Measurements from ENCODE around the gene VAV3.

Gene VAV3

GRCh38 chr1:107820801-107821200 lies 144.2 kb downstream of the VAV3 start:
- Histone ChIP-seq H3K79me2 (ENCODE audit: control insufficient read depth, insufficient read depth, low read length, unreplicated experiment) (no peaks in the 10 kb centered on the region), H2AFZ (ENCODE audit: low read length, unreplicated experiment) (no peak overlapping the region), H3K36me3 (ENCODE audit: insufficient read depth, low read length) (no peaks in the 10 kb centered on the region), H3K4me3 (ENCODE audit: low read depth, low read length) (no peak overlapping the region), H3K27me3 (ENCODE audit: insufficient read depth, low read length) (peaks cover 9% of the 10 kb centered on the region; the same call in 1 of the 2 replicates), H3K4me1 (ENCODE audit: control insufficient read depth, insufficient read depth, low read length, unreplicated experiment) (no peaks in the 10 kb centered on the region), H3K27ac (ENCODE audit: low read depth, low read length) (no peak overlapping the region)

- H3K27ac ChIP-seq (ENCODE audit: low read depth, low read length), result no peak overlapping the region
- no peaks in the 10 kb centered on the region for H3K4me1 ChIP-seq (ENCODE audit: control insufficient read depth, insufficient read depth, low read length, unreplicated experiment)
- H3K79me2 ChIP-seq (ENCODE audit: control insufficient read depth, insufficient read depth, low read length, unreplicated experiment), result no peaks in the 10 kb centered on the region
- H3K4me3 ChIP-seq (ENCODE audit: low read depth, low read length), result no peak overlapping the region
- H3K27me3 ChIP-seq (ENCODE audit: insufficient read depth, low read length), result peaks cover 13% of the 10 kb centered on the region
- no peak overlapping the region for H2AFZ ChIP-seq (ENCODE audit: low read length, unreplicated experiment)
- no peaks in the 10 kb centered on the region for H3K36me3 ChIP-seq (ENCODE audit: insufficient read depth, low read length)
Measured at GRCh38 chr1:107817935-107818334, 147.0 kb downstream of the VAV3 start.

GRCh38 chr1:107817206-107817605 lies 147.8 kb downstream of the VAV3 start:
- Histone ChIP-seq H2AFZ (ENCODE audit: low read length, unreplicated experiment) (no peak overlapping the region), H3K27me3 (ENCODE audit: insufficient read depth, low read length) (peaks cover 13% of the 10 kb centered on the region), H3K36me3 (ENCODE audit: insufficient read depth, low read length) (no peaks in the 10 kb centered on the region), H3K4me1 (ENCODE audit: control insufficient read depth, insufficient read depth, low read length, unreplicated experiment) (no peaks in the 10 kb centered on the region), H3K79me2 (ENCODE audit: control insufficient read depth, insufficient read depth, low read length, unreplicated experiment) (no peaks in the 10 kb centered on the region), H3K27ac (ENCODE audit: low read depth, low read length) (no peak overlapping the region), H3K4me3 (ENCODE audit: low read depth, low read length) (no peak overlapping the region)

GRCh38 chr1:107810291-107810951 lies 154.6 kb downstream of the VAV3 start:
- no peak overlapping the region for H3K4me3 ChIP-seq (ENCODE audit: low read depth, low read length)
- no peaks in the 10 kb centered on the region for H3K4me1 ChIP-seq (ENCODE audit: control insufficient read depth, insufficient read depth, low read length, unreplicated experiment)
- no peaks in the 10 kb centered on the region for H3K79me2 ChIP-seq (ENCODE audit: control insufficient read depth, insufficient read depth, low read length, unreplicated experiment)
- H2AFZ ChIP-seq (ENCODE audit: low read length, unreplicated experiment), result no peak overlapping the region
- no peaks in the 10 kb centered on the region for H3K36me3 ChIP-seq (ENCODE audit: insufficient read depth, low read length)
- no peak overlapping the region for H3K27ac ChIP-seq (ENCODE audit: low read depth, low read length)
- H3K27me3 ChIP-seq (ENCODE audit: insufficient read depth, low read length), result peaks cover 53% of the 10 kb centered on the region

GRCh38 chr1:107807855-107808254 lies 157.1 kb downstream of the VAV3 start:
- Histone ChIP-seq H3K27me3 (ENCODE audit: insufficient read depth, low read length) (peaks cover 59% of the 10 kb centered on the region), H3K27ac (ENCODE audit: low read depth, low read length) (no peak overlapping the region), H3K4me3 (ENCODE audit: low read depth, low read length) (no peak overlapping the region), H3K79me2 (ENCODE audit: control insufficient read depth, insufficient read depth, low read length, unreplicated experiment) (no peaks in the 10 kb centered on the region), H3K4me1 (ENCODE audit: control insufficient read depth, insufficient read depth, low read length, unreplicated experiment) (no peaks in the 10 kb centered on the region), H3K36me3 (ENCODE audit: insufficient read depth, low read length) (no peaks in the 10 kb centered on the region), H2AFZ (ENCODE audit: low read length, unreplicated experiment) (no peak overlapping the region)

- H3K4me3 ChIP-seq (ENCODE audit: low read depth, low read length), result no peak overlapping the region
- no peaks in the 10 kb centered on the region for H3K4me1 ChIP-seq (ENCODE audit: control insufficient read depth, insufficient read depth, low read length, unreplicated experiment)
- no peaks in the 10 kb centered on the region for H3K36me3 ChIP-seq (ENCODE audit: insufficient read depth, low read length)
- no peak overlapping the region for H3K27ac ChIP-seq (ENCODE audit: low read depth, low read length)
- no peak overlapping the region for H2AFZ ChIP-seq (ENCODE audit: low read length, unreplicated experiment)
- H3K27me3 ChIP-seq (ENCODE audit: insufficient read depth, low read length), result peaks cover 59% of the 10 kb centered on the region
- no peaks in the 10 kb centered on the region for H3K79me2 ChIP-seq (ENCODE audit: control insufficient read depth, insufficient read depth, low read length, unreplicated experiment)
Measured at GRCh38 chr1:107807405-107807804, 157.6 kb downstream of the VAV3 start.

- H3K79me2 ChIP-seq (ENCODE audit: control insufficient read depth, insufficient read depth, low read length, unreplicated experiment), result no peaks in the 10 kb centered on the region
- H3K4me1 ChIP-seq (ENCODE audit: control insufficient read depth, insufficient read depth, low read length, unreplicated experiment), result no peaks in the 10 kb centered on the region
- no peak overlapping the region for H2AFZ ChIP-seq (ENCODE audit: low read length, unreplicated experiment)
- no peak overlapping the region for H3K4me3 ChIP-seq (ENCODE audit: low read depth, low read length)
- H3K27me3 ChIP-seq (ENCODE audit: insufficient read depth, low read length), result peaks cover 59% of the 10 kb centered on the region
- no peaks in the 10 kb centered on the region for H3K36me3 ChIP-seq (ENCODE audit: insufficient read depth, low read length)
- no peak overlapping the region for H3K27ac ChIP-seq (ENCODE audit: low read depth, low read length)
Measured at GRCh38 chr1:107806902-107807301, 158.1 kb downstream of the VAV3 start.

- Histone ChIP-seq H3K4me1 (ENCODE audit: control insufficient read depth, insufficient read depth, low read length, unreplicated experiment) (no peaks in the 10 kb centered on the region), H3K4me3 (ENCODE audit: low read depth, low read length) (no peak overlapping the region), H3K36me3 (ENCODE audit: insufficient read depth, low read length) (no peaks in the 10 kb centered on the region), H2AFZ (ENCODE audit: low read length, unreplicated experiment) (no peak overlapping the region), H3K79me2 (ENCODE audit: control insufficient read depth, insufficient read depth, low read length, unreplicated experiment) (no peaks in the 10 kb centered on the region), H3K27ac (ENCODE audit: low read depth, low read length) (no peak overlapping the region), H3K27me3 (ENCODE audit: insufficient read depth, low read length) (peaks cover 39% of the 10 kb centered on the region)
Measured at GRCh38 chr1:107804741-107805140, 160.2 kb downstream of the VAV3 start.

GRCh38 chr1:107804134-107804533 lies 160.8 kb downstream of the VAV3 start:
- Histone ChIP-seq H3K36me3 (ENCODE audit: insufficient read depth, low read length) (no peaks in the 10 kb centered on the region), H2AFZ (ENCODE audit: low read length, unreplicated experiment) (no peak overlapping the region), H3K79me2 (ENCODE audit: control insufficient read depth, insufficient read depth, low read length, unreplicated experiment) (no peaks in the 10 kb centered on the region), H3K4me1 (ENCODE audit: control insufficient read depth, insufficient read depth, low read length, unreplicated experiment) (no peaks in the 10 kb centered on the region), H3K4me3 (ENCODE audit: low read depth, low read length) (no peak overlapping the region), H3K27ac (ENCODE audit: low read depth, low read length) (no peak overlapping the region), H3K27me3 (ENCODE audit: insufficient read depth, low read length) (peaks cover 35% of the 10 kb centered on the region)

- Histone ChIP-seq H3K27ac (ENCODE audit: low read depth, low read length) (no peak overlapping the region), H3K27me3 (ENCODE audit: insufficient read depth, low read length) (peaks cover 29% of the 10 kb centered on the region), H3K36me3 (ENCODE audit: insufficient read depth, low read length) (no peaks in the 10 kb centered on the region), H3K79me2 (ENCODE audit: control insufficient read depth, insufficient read depth, low read length, unreplicated experiment) (no peaks in the 10 kb centered on the region), H3K4me1 (ENCODE audit: control insufficient read depth, insufficient read depth, low read length, unreplicated experiment) (no peaks in the 10 kb centered on the region), H2AFZ (ENCODE audit: low read length, unreplicated experiment) (no peak overlapping the region), H3K4me3 (ENCODE audit: low read depth, low read length) (no peak overlapping the region)
Measured at GRCh38 chr1:107803579-107803978, 161.4 kb downstream of the VAV3 start.

- Histone ChIP-seq H3K4me3 (ENCODE audit: low read depth, low read length) (no peak overlapping the region), H3K27ac (ENCODE audit: low read depth, low read length) (no peak overlapping the region), H3K4me1 (ENCODE audit: control insufficient read depth, insufficient read depth, low read length, unreplicated experiment) (no peaks in the 10 kb centered on the region), H2AFZ (ENCODE audit: low read length, unreplicated experiment) (no peak overlapping the region), H3K36me3 (ENCODE audit: insufficient read depth, low read length) (no peaks in the 10 kb centered on the region), H3K27me3 (ENCODE audit: insufficient read depth, low read length) (peaks cover 21% of the 10 kb centered on the region), H3K79me2 (ENCODE audit: control insufficient read depth, insufficient read depth, low read length, unreplicated experiment) (no peaks in the 10 kb centered on the region)
Measured at GRCh38 chr1:107802654-107803053, 162.3 kb downstream of the VAV3 start.
